ENCODE results near the gene ZSCAN16. TPM values are rescaled to one million over a fixed set of nuclear protein-coding genes. Genes with fewer than 3 reads are reported as not detected.
"Not testable (repeated sequence)": the region's sequence is repeated elsewhere in the genome, so short reads cannot be mapped to it uniquely, and the experiment has no call there.

Gene ZSCAN16
- total RNA-seq, 4 donors from 2014 or later, result 2.8 to 6.0 (median 3.5) TPM

DNA sequence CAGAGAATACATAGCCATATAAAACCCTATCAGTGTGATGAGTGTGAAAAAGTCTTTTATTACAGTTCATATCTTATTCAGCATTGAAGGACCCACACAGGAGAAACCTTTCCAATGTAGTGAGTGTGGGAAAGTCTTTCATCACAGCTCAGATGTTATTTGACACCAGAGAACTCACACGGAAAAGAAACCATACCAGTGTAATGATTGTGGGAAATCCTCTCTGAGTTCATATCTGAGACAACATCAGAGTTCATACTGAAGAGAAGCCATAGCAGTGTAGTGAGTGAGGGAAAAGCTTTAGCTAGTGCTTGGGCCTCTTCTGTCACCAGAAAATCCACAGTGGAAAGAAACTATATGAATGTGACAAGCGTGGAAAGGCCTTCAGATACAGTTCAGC lies 8.6 kb upstream of the ZSCAN16 start:
- TF ChIP-seq, protein P1, sequence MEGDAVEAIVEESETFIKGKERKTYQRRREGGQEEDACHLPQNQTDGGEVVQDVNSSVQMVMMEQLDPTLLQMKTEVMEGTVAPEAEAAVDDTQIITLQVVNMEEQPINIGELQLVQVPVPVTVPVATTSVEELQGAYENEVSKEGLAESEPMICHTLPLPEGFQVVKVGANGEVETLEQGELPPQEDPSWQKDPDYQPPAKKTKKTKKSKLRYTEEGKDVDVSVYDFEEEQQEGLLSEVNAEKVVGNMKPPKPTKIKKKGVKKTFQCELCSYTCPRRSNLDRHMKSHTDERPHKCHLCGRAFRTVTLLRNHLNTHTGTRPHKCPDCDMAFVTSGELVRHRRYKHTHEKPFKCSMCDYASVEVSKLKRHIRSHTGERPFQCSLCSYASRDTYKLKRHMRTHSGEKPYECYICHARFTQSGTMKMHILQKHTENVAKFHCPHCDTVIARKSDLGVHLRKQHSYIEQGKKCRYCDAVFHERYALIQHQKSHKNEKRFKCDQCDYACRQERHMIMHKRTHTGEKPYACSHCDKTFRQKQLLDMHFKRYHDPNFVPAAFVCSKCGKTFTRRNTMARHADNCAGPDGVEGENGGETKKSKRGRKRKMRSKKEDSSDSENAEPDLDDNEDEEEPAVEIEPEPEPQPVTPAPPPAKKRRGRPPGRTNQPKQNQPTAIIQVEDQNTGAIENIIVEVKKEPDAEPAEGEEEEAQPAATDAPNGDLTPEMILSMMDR (IDR thresholded peaks at IDR 0.05), result no peak
- ATAC-seq (ENCODE audit: low FRiP score), result no peak
- no peak for DNase-seq (ENCODE audit: low spot score)

DNA sequence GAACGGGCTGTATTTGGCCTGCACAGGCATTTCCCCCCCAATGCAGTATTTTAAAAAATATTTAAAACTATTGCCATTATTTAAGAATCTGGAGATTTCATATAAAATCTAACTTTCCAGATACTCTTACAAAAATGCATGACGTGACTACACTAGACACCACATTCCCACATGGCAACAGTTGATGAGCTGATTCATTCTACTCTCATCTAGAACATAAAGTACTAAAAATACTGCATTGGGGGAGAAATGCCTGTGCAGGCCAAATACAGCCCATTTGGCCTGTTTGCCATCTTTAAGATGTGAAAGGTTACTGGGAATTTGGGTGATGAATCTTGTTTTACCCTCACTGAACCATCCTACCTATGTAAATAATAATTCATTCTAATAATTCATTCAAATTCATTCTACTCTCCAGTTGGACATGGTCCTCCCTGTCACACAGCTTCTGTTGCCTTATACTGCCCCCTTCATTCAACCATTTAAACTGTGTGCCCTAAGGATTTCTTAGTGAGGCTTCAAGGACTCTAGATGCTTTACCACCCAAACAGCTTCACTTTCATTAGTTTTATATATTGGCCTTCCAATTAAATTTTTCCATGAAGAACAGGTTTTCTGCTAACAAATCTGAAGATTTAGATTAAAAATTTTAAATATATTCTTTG lies 6.9 kb upstream of the ZSCAN16 start:
- TF ChIP-seq, protein P1 (IDR thresholded peaks at IDR 0.05), result no peak

DNA sequence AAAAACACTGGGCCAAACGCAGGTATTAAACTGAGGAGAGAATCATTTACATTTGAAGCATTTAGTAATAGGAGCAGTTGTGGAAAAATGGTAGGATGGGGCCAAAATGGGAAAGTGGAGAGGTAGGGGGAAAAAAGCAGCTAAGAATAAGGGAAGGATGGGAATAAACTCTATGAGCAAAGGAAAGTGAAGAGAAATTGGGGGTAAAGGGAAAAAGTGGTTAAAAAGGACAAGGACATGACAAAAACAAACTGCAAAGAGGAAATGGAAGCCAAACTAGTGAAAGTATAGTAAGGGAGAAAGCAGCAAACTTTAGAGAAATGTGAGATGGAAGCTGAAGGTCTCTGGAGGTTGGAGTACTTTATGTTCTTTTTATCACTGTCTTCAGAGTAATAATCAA lies 6.2 kb upstream of the ZSCAN16 start:
- no peak for DNase-seq (ENCODE audit: low spot score)
- ATAC-seq (ENCODE audit: low FRiP score), result no peak
- TF ChIP-seq, protein P1 (IDR thresholded peaks at IDR 0.05), result no peak

More for the DNA sequence above, 6.9 kb upstream of the ZSCAN16 start:
- ATAC-seq (ENCODE audit: low FRiP score), result no peak
- no peak for DNase-seq (ENCODE audit: low spot score)

DNA sequence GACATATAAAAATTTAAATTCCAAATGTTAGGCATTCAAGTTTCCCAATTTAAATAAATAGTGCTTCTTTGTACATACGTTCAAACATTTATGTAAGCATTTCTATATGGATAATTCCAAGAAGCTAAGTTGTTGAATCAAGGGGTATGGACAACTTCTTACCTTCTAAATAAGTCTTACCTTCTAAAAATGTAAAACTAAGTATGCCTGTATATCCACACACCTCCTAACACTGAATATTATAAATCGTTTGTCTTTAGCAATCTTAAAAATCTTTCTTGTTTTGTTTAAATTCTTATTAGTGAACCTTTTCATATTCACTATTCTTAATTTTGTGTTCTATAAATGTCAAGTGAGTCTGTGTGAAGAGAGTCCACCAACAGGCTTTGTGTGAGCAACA lies 2.5 kb upstream of the ZSCAN16 start:
- DNase-seq (ENCODE audit: low spot score) (no peak), ATAC-seq (ENCODE audit: low FRiP score) (no peak)

DNA sequence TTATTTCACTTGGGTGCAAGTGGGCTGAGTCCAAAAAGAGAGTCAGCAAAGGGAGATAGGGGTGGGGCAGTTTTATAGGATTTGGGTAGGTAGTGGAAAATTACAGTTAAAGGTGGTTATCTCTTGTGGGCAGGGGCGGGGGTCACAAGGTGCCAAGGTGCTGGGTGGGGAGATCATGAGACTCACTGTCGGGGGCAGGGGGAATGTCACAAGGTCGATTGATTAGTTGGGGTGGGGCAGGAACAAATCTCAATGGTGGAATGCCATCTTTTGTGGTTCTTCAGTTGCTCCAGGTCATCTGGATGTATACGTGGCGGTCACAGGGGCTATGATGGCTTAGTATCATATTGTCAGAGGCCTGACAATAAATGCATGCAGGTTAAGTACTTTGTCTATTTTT lies 2.1 kb upstream of the ZSCAN16 start:
- not testable (repeated sequence) for DNase-seq (ENCODE audit: low spot score); ATAC-seq (ENCODE audit: low FRiP score)

More for the DNA sequence above, 2.5 kb upstream of the ZSCAN16 start:
- TF ChIP-seq, protein P1 (IDR thresholded peaks at IDR 0.05), result no peak

DNA sequence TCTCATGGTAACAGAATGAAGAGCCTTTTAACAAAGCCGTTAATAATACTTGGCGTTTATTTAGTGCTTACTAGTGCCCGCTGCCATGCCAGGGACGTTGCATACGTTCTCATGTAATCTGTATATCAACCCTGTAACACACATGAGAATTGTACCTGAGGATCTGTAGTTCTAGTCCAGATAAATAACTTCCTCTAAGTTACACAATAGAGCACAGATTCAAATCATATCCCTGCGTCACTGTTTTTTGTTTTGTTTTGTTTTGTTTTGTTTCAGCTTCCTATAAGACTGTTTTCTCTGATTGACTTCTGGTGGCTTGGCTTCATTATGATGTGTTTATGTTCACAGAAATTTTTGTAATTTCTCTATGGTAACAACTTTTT lies 553 bp downstream of the ZSCAN16 start:
- no peak for DNase-seq (ENCODE audit: low spot score)
- TF ChIP-seq, protein P1 (IDR thresholded peaks at IDR 0.05), result no peak
- ATAC-seq (ENCODE audit: low FRiP score), result no peak

DNA sequence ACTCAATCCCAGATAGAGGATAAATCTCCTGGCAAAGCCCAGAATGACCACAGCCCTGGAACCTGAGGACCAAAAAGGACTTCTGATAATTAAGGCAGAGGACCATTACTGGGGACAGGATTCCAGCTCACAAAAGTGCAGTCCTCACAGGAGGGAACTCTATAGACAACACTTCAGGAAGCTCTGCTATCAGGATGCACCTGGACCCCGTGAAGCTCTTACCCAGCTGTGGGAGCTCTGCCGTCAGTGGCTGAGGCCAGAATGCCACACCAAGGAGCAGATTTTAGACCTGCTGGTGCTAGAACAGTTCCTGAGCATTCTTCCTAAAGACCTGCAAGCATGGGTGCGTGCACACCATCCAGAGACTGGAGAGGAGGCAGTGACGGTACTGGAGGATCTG lies 992 bp downstream of the ZSCAN16 start:
- DNase-seq (ENCODE audit: low spot score) (no peak), ATAC-seq (ENCODE audit: low FRiP score) (no peak)
- TF ChIP-seq, protein P1 (IDR thresholded peaks at IDR 0.05), result no peak

Data from omental fat pad (tissue), 4 donors.